ENCODE data around the gene SERPINB6.
"Not testable (repeated sequence)": the region's sequence is repeated elsewhere in the genome, so short reads cannot be mapped to it uniquely, and the experiment has no call there.

The SERPINB6 gene

DNA sequence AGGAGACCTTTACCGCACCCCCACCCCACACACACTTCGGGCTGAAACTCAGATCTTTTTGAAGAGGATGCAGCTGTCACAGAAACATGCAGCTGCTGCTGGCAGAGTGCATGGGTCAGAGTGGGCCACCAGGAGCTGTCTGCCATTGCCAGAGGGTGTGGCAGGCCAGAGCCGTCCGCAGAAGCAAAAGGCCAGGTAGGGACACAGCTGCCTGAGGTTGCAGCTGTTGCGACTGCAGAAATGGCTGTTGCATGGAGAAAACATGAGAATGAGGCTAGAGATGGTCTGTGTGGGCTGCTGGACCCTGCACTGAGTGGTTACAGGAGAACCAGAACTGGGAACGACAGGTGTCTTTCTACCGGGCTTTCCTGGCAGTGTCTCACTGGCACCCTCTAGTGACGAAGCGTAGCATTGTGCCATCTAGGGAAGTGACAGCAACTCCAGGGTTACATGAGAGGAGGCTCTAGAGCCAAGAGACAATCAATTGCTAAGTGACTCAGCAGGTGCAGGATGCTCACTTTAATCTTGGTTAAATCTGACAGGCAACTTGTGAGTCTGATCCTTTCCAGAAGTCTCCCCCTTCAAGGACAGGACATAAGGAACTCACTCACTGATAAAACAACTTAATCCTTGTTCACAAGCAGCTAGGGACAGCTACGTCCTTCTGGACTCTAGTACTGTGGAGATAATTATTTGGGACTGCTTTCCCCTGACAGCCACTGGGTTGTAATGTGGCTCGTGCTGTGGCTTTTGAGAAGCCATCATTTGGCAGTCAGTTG lies 39.2 kb downstream of the SERPINB6 start:
- no peak overlapping the region for H3K4me3 ChIP-seq (ENCODE audit: low read depth, low read length)
- TF ChIP-seq, protein P1, sequence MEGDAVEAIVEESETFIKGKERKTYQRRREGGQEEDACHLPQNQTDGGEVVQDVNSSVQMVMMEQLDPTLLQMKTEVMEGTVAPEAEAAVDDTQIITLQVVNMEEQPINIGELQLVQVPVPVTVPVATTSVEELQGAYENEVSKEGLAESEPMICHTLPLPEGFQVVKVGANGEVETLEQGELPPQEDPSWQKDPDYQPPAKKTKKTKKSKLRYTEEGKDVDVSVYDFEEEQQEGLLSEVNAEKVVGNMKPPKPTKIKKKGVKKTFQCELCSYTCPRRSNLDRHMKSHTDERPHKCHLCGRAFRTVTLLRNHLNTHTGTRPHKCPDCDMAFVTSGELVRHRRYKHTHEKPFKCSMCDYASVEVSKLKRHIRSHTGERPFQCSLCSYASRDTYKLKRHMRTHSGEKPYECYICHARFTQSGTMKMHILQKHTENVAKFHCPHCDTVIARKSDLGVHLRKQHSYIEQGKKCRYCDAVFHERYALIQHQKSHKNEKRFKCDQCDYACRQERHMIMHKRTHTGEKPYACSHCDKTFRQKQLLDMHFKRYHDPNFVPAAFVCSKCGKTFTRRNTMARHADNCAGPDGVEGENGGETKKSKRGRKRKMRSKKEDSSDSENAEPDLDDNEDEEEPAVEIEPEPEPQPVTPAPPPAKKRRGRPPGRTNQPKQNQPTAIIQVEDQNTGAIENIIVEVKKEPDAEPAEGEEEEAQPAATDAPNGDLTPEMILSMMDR (IDR thresholded peaks at IDR 0.05; ENCODE audit: low read depth, low read length), result peak; percentile 99

DNA sequence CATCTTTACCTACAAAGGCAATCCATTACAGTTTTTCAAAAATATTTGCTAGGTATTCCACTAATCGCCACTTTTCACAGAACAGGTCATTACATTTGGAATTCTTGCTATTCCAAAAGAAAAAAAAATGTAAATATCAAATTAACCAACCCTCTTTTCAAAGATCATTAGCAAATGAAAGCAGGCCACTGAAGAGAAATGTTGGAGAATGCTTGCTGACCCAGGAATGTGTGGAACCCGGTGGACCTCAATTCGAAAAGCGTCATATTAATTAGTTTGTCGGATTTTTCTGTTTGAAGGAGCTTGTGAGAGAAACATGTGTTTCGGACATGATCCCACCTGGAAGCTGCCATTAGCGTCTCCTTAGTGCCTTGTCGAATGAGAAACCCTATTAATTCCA lies 40.3 kb downstream of the SERPINB6 start:
- TF ChIP-seq, protein P1 (IDR thresholded peaks at IDR 0.05; ENCODE audit: low read depth, low read length), result no peak
- H3K4me3 ChIP-seq (ENCODE audit: low read depth, low read length), result no peak overlapping the region

DNA sequence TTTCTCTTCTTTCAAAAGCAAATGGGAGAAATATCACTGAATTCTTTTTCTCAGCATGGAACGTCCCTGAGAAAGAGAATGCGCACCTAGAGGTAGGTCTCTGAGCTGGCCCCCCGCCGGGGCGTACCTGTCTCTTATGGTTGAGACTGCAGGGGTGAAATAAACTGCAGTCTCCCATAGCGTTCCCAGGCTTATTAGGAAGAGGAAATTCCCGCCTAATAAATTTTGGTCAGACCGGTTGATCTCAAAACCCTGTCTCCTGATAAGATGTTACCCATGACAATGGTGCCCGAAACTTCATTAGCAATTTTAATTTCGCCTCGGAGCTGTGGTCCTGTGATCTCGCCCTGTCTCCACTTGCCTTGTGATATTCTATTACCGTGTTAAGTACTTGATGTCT lies 43.4 kb downstream of the SERPINB6 start:
- H3K4me3 ChIP-seq (ENCODE audit: low read depth, low read length), result not testable (repeated sequence)

DNA sequence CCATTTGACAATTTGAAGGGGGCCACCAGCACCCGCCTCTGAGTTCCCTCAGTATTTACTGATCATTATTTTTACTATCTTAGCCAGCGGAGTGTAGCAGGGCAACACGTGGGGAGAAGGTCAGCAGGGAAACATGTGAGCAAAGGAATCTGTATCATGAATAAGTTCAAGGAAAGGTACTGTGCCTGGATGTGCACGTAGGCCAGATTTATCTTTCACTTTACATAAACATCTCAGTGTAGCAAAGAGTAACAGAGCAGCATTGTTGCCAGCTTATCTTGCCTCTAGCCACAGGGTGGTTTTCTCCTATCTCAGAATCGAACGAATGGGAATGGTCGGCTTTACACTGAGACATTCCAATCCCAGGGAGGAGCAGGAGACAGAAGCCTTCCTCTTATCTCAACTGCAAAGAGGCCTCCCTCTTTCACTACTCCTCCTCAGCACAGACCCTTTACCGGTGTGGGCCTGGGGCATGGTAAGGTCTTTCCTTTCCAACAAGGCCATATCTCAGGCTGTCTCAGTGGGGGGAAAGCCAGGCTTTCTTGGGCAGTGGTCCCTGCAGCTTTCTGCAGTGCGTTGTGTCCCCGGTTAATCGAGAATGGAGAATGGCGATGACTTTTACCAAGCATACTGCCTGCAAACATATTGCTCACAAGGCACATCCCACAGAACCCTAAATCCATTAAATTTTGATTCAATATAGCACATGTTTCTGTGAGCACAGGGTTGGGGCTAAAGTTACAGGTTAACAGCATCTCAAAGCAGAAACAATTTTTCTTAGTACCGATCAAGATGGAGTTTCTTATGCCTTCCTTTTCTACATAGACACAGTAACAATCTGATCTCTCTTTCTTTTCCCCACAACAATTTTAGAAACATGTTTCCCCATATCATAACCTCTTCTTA lies 45.3 kb downstream of the SERPINB6 start:
- not testable (repeated sequence) for H3K4me3 ChIP-seq (ENCODE audit: low read depth, low read length)

DNA sequence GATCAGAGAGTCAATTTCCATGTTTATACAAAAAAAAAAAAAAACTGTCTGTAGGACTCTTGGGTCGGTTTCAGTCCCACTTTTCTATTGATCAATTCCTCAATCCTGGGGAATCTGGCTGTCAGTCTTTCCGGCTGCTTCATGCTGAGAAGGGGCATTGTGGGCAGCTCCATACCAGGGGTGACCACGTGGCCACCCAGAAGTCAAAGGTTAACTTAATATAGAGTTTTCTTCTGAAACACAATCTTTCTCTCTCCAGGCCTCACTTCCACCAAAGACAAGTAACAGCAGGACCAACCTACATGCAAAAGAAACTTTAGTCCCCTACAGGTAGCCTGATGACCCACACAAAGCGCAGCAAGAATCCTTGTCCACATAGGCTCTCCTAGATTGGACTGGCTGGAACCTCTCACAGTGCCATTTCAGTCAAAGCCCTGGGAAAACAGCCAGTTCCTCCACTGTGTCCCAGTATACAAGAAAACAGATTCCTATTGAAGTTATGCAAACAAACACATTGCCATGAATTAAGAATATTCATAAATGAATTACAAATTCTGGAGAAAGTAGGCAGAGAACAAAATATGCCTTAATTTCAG lies 49.7 kb downstream of the SERPINB6 start:
- TF ChIP-seq, protein P1 (IDR thresholded peaks at IDR 0.05; ENCODE audit: low read depth, low read length), result no peak
- no peak overlapping the region for H3K4me3 ChIP-seq (ENCODE audit: low read depth, low read length)

DNA sequence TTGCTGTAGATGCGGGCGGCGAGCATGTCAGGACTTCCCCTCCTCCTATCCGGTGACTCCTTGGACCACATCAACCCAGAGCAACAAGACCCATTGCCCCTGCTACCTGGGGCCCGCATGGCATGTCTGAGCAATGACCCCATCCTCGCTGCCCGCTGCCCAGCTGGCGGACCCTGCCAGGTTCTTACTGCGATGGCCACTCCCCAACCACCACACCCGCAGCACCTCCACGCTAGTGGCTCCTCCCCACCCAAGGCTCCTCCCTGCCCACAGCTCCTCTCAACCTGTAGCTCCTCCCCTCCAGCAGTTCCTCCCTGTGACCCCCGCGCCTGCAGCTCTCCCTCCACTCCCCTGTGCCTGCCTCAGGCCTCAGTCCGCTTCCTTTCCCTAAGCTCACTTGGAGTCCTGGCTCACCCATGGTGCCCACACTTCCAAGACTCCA lies 50.7 kb downstream of the SERPINB6 start:
- TF ChIP-seq, protein P1 (IDR thresholded peaks at IDR 0.05; ENCODE audit: low read depth, low read length), result no peak

DNA sequence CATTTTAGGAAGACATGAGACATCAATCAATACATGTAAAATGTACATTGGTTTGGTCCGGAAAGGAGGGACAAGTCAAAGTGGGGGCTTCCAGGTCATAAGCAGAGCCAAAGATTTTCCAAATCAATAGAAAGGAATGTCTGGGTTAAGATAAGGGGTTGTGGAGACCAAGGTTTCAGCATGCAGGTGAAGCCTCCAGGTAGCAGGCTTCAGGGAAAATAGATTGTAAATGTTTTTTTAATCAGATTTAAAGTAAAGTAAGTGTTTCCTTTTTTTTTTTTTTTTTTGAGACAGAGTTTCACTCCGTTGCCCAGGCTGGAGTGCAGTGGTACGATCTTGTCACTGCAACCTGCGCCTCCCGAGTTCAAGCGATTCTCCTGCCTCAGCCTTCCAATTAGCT lies 51.5 kb downstream of the SERPINB6 start:
- TF ChIP-seq, protein P1 (IDR thresholded peaks at IDR 0.05; ENCODE audit: low read depth, low read length), result no peak
- H3K4me3 ChIP-seq (ENCODE audit: low read depth, low read length), result no peak overlapping the region

More for the DNA sequence above, 50.7 kb downstream of the SERPINB6 start:
- no peak overlapping the region for H3K4me3 ChIP-seq (ENCODE audit: low read depth, low read length)

DNA sequence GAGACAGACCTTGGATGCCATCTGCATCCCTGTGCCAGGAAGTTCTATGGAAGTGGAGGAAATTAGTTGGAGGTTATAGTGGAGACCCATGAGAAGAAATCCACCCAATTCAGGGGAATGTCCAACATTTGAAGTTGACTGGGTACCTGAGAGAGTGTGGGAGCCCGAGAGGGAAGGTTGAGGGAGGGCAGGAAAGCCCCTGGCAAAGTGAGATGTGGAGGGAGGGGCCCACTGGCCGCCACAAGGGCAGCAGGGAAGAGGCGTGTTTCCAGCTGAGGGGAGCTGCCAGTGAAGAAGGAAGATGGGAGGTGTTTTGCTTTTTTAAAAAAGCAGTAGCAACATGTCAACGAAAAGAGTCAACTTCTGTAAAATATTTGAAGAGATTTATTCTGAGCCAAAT lies 52.0 kb downstream of the SERPINB6 start:
- TF ChIP-seq, protein P1 (IDR thresholded peaks at IDR 0.05; ENCODE audit: low read depth, low read length), result no peak
- no peak overlapping the region for H3K4me3 ChIP-seq (ENCODE audit: low read depth, low read length)
